Fibroblast of skin of right quadriceps (primary cell): ENCODE measurements around the gene FETUB.

ENCODE experiments used
- DNase-seq: peaks from one replicate; pipeline ENCODE4 v3.0.0-alpha.2; 2013

FETUB gene, protein sequence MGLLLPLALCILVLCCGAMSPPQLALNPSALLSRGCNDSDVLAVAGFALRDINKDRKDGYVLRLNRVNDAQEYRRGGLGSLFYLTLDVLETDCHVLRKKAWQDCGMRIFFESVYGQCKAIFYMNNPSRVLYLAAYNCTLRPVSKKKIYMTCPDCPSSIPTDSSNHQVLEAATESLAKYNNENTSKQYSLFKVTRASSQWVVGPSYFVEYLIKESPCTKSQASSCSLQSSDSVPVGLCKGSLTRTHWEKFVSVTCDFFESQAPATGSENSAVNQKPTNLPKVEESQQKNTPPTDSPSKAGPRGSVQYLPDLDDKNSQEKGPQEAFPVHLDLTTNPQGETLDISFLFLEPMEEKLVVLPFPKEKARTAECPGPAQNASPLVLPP

DNA sequence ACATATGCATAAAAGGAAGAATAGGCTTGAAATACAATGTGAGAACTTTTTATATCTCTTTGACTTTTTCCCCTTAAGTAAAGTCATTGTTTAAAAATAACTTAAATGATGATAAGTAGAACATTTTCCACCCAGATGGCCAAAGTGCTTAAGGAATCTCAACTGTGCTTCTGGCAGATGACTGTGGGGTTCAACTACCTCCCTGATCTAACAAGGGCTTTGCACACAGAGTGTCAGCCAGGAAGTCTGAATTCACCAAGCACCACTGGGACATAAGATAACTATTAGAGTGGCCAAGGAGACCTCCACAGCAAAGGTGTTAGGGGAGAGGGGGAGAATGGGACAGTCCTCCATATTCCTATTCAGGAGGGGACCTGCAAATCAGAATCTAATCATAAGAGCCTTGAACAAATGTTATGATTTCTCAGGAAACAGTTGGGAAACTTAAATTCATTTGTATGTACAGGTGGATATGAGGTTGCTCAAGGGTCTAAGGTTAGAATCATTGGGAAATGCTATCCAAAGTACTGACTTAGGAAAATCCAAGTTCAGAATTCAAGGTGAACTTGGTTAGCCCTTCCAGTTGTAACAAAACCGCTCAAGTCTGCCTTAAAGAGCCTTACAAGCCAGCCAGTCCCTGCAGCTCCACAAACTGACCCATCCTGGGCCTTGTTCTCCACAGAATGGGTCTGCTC is at the start of gene FETUB:
FETUB (plus strand) TSS at position 622 of the 695 bp plus-strand sequence; CDS start at position 684, 62 bp downstream.
- DNase-seq: no peak

DNA sequence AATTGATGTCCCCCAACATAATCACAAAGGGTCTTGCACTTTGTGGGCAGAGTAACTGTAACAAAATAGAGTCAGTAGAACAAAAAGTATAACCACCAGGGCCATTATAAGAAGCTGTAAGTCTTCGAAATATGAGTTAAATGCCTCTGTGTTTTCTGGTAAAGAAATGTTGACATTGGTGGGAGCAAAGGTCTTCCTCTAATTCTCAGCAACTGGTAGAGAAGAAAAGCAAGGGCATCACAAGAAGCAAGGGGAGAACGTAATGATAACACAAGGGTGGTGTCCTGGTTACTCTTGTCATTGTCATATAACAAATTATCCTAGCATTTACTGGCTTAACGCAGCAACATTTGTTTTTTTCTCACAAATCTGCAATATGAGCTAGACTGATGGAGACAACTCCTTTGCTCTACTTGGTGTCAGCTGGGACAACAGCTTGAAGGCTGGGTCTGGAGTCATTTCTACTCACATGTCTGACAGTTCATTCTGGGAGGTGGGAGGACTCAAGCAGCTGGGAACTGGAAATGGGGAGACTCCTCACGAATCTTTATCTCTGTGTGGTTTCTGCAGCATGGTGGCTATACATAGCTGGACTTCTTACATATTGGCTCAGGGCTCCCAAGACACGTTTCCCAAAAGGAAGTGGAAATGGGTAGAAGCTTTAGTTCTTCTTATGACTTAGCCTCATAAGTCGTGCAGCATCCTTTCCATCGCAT is 49.5 kb upstream of the FETUB start:
- DNase-seq: no peak

DNA sequence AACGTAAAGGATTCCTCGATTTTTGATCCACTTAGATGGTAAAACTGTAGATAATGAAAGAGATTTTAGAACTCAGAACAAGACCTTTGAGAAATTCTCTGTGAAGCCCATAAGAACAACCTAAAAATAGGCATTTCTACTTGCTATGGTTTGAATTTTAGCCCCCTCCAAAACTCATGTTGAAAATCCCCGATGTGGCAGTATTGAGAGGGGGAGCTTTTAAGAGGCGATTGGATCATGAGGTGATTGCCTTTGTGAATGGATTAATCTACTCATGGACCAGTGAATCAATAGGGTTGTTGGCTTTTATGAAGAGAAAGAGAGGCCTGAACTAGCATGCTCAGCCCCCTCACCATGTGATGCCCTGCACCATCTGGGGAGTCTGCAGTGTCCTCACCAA is 47.5 kb upstream of the FETUB start:
- DNase-seq: no peak

- no peak for DNase-seq
Measured at GRCh38 chr3:186593862-186594261, 46.3 kb upstream of the FETUB start.

DNA sequence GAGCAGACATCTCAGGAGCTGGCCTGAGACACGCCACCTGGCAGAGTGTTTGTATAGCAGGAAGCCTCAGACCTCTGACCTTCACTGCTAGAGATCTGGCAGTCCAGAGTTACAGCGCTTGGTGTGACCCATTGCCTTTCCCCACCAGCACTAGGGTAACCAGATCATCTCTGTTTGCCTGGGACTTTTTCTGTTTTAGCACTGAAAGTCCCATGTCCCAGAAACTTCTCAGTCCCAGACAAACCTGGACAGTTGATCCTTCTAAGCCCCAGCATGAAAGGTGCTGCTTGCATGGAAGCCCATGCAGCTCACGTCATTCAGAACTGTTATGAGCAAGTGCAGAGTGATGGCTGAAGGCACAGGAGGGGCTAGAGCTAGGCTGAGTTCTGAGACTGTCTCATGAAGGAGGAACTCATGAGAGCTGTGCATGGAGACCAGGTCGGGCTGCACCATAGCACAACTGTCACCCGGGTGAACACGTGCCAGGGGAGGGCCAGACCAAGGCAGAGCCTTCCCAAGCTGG is 45.5 kb upstream of the FETUB start:
- no peak for DNase-seq

DNA sequence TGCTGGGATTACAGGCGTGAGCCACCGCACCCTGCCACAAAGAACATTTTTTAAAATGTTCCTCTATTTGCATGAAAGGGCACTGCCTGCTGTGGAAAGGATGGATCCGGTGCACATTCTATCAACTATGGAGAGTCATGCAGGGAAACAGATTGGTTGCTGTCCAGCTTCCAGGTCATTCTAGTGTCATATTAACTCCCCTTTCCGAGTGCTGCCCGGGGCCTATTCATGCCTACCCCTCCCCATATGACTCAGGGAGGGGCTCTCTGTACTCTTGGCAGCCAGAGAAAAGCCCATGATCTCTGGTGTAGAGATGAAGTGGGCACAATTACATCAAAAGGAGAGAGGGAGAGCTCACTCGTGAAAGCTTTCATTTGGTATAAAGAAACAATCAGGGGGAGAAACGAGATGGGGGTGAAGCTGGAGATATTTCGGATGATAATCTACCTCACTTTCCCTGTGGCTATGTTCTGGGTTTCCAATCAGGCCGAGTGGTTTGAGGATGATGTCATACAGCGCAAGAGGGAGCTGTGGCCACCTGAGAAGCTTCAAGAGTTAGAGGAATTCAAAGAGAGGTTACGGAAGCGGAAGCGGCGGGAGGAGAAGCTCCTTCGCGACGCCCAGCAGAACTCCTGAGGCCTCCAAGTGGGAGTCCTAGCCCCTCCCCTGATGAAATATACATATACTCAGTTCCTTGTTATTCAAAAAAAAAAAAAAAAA is 43.5 kb upstream of the FETUB start:
- peak; percentile 34 for DNase-seq

DNA sequence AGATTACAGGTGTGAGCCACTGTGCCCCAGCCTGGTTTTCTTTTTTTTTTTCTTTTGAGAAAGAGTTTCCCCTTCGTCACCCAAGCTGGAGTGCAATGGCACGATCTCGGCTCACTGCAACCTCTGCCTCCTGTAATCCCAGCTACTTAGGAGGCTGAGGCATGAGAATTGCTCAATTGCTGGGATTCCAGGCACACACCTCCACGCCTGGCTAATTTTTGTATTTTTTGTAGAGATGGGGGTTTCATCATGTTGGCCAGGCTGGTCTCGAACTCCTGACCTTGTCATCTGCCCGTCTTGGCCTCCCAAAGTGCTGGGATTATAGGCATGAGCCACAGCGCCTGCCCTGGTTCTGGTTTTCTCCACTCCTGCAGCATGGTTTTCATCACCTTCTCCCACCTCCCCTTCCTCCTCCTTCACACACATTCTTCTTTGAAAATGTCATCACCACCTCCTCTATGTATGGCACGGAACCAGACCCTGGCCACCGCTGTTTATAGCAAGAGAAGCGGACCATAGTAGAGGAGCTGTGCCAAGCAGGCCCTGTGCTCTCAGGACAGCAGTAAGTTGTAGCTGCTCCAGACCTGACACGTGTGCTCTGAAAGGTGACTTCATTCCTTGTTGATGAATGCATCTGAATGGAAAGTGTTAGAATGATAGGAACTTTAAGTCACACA is 42.0 kb upstream of the FETUB start:
- peak; percentile 72 for DNase-seq

DNA sequence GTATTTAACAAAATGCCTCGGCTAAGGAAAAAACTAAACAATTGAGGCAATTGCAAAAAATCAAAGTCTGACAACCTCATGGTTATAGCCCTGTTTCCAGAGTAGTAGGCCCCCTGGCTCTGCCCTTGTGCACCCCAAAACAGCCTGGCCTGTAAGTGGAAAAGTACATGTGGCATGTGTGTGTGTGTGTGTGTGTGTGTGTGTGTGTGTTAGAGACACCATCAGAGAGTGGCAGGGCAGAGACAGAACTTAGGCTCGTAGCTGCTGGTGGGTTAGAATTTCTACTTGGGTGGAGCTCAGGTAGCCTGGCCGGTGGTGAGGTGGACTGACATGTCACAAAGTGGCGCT is 41.4 kb upstream of the FETUB start:
- no peak for DNase-seq

DNA sequence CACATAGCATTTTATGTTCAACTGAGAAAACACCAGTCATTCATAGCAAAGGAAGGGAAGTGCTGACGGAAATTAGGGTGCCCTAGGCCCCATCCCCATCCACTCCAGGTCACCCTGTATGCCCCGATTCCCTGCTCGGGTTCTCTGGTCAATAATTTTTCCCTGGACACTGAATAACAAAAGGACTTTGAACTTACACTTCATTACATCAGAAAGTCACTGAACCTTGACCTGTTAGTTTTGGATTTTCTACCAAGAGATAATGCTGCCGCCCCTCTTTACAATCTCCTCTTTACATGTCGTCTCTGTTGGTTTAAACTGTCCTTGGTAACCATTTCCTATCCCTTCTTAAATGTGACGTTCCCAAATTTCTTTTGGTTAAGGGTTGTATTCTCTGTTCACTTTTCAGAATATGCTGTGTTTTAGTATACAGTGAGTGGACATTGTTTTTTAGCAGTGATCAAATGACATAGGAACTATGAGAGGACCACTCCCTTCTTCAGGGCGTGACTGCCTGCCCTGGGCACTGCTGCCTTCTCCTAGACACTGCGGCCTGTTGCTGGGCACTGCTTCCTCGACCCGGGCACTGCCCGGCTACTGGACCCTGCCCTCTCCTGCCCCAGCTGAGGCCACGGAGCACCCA is 40.9 kb upstream of the FETUB start:
- no peak for DNase-seq

- DNase-seq: no peak
Measured at GRCh38 chr3:186599785-186600166, 40.4 kb upstream of the FETUB start.

GRCh38 chr3:186600896-186601295 is 39.3 kb upstream of the FETUB start:
- no peak for DNase-seq

- no peak for DNase-seq
Measured at GRCh38 chr3:186603159-186603558, 37.0 kb upstream of the FETUB start.

DNA sequence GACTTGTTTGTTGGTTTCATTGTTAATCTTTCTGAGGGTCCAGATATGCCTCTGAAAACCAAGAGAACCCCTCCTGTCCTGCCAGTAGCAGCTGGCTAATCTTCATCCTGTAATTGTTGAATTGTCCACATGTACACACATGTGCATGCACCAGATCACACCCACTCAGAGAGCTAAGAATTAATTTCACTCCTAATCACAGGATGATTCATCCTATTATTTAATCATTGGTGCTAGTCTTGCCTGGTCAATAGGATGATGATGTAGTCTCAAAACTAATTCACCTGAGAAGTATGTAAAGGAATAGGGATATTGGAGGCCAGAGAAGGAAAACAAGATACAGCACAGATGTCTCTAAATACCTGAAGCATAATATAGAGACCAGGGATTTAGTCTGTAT is 35.1 kb upstream of the FETUB start:
- no peak for DNase-seq

DNA sequence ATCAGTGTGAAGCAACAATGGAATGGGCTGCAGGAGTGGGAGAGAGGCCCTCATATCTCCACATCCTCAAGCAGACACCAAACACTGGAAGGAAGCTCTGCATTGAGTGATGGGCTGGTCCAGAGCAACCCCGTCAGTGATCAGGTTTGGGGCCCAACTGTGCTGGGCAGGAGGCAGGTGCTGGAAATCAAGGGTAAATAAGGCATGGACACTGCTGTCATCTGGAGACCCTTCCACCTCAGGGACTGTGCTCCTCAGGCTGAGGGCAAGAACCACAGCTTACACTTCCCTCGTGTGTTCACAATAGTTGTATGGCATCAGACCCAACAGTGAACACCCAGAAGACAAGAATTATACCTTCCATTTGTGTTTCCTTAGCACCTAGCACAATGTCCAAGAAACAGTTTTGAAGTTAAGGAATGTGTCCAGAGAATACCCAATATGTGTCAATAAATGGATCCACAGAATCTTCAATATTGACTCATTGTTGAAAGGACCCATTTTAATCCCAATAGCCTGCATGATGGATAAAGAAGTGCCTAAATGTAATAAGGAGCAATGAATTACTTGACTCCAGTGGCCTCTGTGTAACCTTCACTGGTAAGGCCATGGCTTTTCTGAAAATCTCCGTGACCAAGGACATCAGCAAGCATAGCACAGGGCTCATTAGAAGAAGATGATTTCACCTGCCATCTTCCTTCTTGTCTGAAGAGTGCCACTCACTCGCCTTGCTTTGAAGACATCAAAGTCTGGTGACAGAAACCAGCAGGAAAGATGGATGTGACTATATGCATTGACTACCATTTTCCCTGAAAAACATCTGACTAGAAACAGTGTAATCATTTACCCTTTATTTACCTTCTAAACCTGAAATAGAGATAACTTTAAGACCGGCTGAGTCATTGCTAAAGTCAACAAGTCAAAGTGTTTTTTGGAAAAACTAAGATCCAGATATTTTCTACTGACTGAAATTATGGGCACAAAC is 34.3 kb upstream of the FETUB start:
- no peak for DNase-seq

- DNase-seq: no peak
Measured at GRCh38 chr3:186608624-186609215, 31.5 kb upstream of the FETUB start.

DNA sequence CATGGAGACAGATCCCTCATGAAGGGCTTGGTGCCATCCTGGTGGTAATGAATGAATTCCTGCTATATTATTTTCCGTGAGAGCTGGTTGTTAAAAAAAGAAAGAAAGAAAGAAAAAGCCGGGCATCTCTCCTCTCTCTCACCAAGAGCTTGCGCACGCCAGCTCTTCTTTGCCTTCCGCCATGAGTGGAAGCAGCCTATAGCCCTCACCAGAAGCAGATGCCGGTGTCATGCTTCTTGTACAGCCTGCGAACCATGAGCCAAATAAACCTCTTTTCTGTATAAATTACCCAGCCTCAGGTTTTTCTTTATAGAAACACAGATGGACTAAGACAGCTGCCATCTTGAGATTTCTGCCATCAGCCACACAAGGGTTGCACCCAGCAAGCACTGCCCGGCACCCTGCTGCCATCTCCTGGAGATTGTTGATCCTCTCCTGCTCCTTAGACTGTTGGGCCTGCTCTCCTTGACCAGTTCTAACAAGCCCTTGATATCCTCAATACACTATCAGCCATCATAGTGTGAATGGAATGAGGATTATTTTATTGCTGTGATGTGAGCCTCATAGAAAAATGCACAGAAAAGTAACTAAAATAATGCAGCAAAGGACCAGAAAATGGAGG is 30.8 kb upstream of the FETUB start:
- DNase-seq: no peak

- no peak for DNase-seq
Measured at GRCh38 chr3:186612065-186612464, 28.1 kb upstream of the FETUB start.

DNA sequence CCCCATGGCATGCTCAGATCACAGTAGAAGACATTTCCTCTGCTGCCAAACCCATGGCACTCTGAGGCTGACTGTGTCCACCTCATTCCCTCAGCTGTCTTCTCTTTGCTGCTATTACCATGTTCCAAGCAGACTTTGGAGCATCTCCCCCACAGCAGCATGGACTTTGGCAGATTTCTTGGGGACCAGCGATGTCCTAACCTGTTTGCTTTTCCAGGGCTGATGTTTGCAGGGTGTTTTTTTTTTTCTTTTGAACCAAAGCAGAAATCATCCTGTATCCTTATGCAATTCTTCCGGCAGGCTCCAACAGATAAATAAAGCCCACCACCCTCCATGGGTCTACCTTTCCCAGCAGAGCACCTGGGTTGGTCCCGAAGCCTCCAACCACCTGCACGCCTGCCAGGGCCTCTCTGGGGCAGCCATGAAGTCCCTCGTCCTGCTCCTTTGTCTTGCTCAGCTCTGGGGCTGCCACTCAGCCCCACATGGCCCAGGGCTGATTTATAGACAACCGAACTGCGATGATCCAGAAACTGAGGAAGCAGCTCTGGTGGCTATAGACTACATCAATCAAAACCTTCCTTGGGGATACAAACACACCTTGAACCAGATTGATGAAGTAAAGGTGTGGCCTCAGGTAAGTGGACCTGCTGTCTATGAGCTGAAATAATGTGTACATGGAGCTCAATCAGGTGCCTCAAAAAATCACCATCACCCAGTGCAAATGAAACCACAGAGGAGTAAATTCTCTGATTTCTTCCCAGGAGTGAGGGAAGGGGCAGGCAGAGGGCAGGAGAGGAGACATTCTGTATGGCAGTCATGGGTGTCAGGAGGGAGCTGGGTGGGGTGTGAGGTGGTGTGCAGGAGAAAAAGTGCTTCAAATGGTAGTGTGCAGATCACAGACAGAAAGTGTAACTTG is 27.2 kb upstream of the FETUB start, which contains the start of gene AHSG:
AHSG (plus strand) TSS at position 340 of the 916 bp plus-strand sequence; CDS start at position 422, 82 bp downstream.
- no peak for DNase-seq
